NOMO-1 treated with DMSO at 0.1 percent for 48 hours (cell line): ENCODE data around the gene TPM2.

ENCODE experiments used
- DNase-seq: peaks from one replicate; lab custom pipeline; 2025; ENCODE audit not compliant: unreplicated experiment; lab: John Stamatoyannopoulos, UW

The TPM2 gene

GRCh38 chr9:35696520-35697215 is 6.9 kb upstream of the TPM2 start:
- DNase-seq: peak; percentile 44

- DNase-seq: no peak
These were observed 6.2 kb upstream of the TPM2 start for GRCh38 chr9:35695943-35696401.

GRCh38 chr9:35691757-35692301 is 2.1 kb upstream of the TPM2 start:
- DNase-seq: no peak

GRCh38 chr9:35691334-35691650 is 1.6 kb upstream of the TPM2 start:
- peak; percentile 38 for DNase-seq

GRCh38 chr9:35690614-35691333 is 1.0 kb upstream of the TPM2 start:
- peak; percentile 37 for DNase-seq

- DNase-seq: no peak
These were observed 529 bp upstream of the TPM2 start for GRCh38 chr9:35690294-35690613.

GRCh38 chr9:35688558-35689541 is 875 bp downstream of the TPM2 start:
- peak; percentile 8 for DNase-seq

GRCh38 chr9:35687972-35688557 is 1.7 kb downstream of the TPM2 start:
- DNase-seq: no peak

GRCh38 chr9:35687306-35687705 is 2.4 kb downstream of the TPM2 start:
- no peak for DNase-seq

- DNase-seq: no peak
These were observed 3.2 kb downstream of the TPM2 start for GRCh38 chr9:35686222-35687203.

GRCh38 chr9:35685506-35685905 is 4.2 kb downstream of the TPM2 start:
- no peak for DNase-seq

GRCh38 chr9:35684921-35685320 is 4.8 kb downstream of the TPM2 start:
- DNase-seq: no peak

GRCh38 chr9:35683323-35683722 is 6.4 kb downstream of the TPM2 start:
- no peak for DNase-seq

GRCh38 chr9:35682520-35683315 is 7.0 kb downstream of the TPM2 start:
- no peak for DNase-seq

- no peak for DNase-seq
These were observed 7.7 kb downstream of the TPM2 start for GRCh38 chr9:35682051-35682450.

- DNase-seq: no peak
These were observed 8.3 kb downstream of the TPM2 start for GRCh38 chr9:35681341-35682002.

GRCh38 chr9:35680331-35681105 is 9.2 kb downstream of the TPM2 start:
- no peak for DNase-seq
